Kidney epithelial cell (primary cell): ENCODE measurements around the gene C1GALT1C1. TPM values are rescaled to one million over a fixed set of nuclear protein-coding genes. Genes with fewer than 3 reads are reported as not detected.
"Not testable (repeated sequence)": the region's sequence is repeated elsewhere in the genome, so short reads cannot be mapped to it uniquely, and the experiment has no call there.

Experiments used
- DNase-seq: peaks from one replicate; pipeline ENCODE4 v3.0.0-alpha.2; 2010; ENCODE audit warnings: low read depth
- H3K27me3 ChIP-seq: 2 replicates; pipeline ENCODE4 v1.6.0; 2011; ENCODE audit warnings: low read length; ENCODE audit not compliant: control insufficient read depth, insufficient read depth
- H3K36me3 ChIP-seq: 2 replicates; pipeline ENCODE4 v1.5.1; 2011; ENCODE audit warnings: low read length; ENCODE audit not compliant: control insufficient read depth, insufficient read depth
- H3K4me3 ChIP-seq: 2 replicates; pipeline ENCODE4 v1.5.1; 2011; ENCODE audit warnings: low read depth, mild to moderate bottlenecking, control low read depth, low read length
- total RNA-seq: library from RNA; depleted of rRNA; stranded (reverse); fragments of >200 nt; gene quantifications from 2 replicates; pipeline ENCODE4 v1.2.3, GENCODE V29; 2015
- TF ChIP-seq, protein P1 (sequence below): IDR thresholded peaks from 2 replicates; pipeline ENCODE4 v1.5.1; 2011; ENCODE audit warnings: mild to moderate bottlenecking, moderate library complexity, low read length, control low read depth, inconsistent platforms; ENCODE audit not compliant: insufficient read depth, poor library complexity, severe bottlenecking

Gene C1GALT1C1
- total RNA-seq, 1 donor from 2014 or later = 24.7 TPM

DNA sequence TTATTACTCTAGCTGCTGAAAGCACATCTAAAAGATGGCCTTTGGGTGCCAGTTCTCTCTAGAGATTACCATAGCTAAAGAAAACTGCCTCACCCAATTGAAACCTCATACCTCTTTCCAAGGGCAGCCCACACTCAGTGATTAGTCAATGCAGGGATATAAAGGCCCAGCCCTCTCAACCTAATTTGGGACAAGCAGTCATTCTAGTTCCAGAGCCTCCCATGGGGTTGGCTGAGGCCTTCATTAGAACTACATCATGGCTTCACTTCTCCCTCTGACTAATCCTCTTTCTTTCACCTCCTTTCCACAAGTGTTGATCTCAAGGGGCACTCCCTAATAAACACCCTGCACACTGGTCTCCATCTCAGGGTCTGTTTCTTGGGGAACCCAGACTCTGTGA, 38.5 kb upstream of the C1GALT1C1 start:
- TF ChIP-seq, protein P1, sequence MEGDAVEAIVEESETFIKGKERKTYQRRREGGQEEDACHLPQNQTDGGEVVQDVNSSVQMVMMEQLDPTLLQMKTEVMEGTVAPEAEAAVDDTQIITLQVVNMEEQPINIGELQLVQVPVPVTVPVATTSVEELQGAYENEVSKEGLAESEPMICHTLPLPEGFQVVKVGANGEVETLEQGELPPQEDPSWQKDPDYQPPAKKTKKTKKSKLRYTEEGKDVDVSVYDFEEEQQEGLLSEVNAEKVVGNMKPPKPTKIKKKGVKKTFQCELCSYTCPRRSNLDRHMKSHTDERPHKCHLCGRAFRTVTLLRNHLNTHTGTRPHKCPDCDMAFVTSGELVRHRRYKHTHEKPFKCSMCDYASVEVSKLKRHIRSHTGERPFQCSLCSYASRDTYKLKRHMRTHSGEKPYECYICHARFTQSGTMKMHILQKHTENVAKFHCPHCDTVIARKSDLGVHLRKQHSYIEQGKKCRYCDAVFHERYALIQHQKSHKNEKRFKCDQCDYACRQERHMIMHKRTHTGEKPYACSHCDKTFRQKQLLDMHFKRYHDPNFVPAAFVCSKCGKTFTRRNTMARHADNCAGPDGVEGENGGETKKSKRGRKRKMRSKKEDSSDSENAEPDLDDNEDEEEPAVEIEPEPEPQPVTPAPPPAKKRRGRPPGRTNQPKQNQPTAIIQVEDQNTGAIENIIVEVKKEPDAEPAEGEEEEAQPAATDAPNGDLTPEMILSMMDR = no peak
- Histone ChIP-seq H3K27me3 (no peaks in the 10 kb centered on the region), H3K4me3 (no peak overlapping the region), H3K36me3 (no peaks in the 10 kb centered on the region)
- DNase-seq = no peak

DNA sequence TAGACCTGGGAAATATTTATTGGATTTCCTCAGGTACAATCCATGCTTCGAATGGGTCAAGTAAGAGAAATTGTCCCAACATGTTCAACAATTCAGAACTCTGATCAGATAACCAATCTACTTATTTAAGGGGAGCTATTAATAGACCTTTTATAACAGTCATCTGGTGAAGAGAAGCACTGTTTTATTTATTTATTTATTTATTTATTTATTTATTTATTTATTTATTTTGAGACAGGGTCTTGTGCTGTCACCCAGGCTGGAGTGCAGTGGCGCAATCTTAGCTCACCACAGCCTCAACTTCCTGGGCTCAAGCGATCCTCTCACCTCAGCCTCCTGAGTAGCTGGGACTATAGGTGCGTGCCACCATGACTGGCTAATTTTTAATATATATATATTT, 34.7 kb upstream of the C1GALT1C1 start:
- H3K36me3 ChIP-seq, H3K4me3 ChIP-seq, DNase-seq, H3K27me3 ChIP-seq: not testable (repeated sequence)

DNA sequence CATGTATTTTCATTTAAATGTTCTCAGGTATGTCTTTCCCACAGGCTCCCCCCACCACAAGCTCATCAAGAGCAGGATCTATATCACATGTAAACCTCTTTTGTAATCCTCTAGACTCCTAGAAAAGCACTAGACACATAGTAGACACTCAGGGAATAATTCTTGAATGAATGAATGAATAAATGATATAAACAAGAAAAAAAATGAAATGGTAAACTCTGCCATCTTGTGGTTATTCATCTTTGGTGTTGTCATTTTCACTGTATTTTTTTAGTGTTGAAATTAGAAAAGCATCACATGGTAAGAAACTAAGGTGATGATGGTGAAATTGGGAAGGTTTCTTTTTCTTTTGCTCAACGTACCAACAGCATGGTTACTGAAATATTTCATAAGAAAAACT, 34.2 kb upstream of the C1GALT1C1 start:
- Histone ChIP-seq H3K27me3 (no peaks in the 10 kb centered on the region), H3K4me3 (no peak overlapping the region), H3K36me3 (no peaks in the 10 kb centered on the region)
- no peak for DNase-seq
- TF ChIP-seq, protein P1 = no peak

DNA sequence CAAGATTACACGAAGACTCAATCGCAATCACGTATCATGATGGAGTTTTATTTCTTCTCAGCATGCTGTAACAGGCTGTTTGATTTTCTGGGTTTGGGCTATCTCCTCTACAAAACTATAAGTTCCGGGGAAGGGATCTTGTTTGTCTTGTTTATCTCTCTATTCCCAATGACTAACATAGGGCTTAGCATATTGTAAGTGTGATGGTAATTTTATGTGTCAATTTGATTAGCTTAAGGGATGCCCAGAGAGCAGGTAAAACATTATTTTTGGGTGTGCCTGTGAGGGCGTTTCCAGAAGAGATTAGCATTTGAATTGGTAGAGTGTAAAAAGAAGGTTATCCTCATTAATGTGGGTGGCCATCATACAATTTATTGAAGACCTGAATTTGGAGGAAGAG, 32.8 kb upstream of the C1GALT1C1 start:
- Histone ChIP-seq H3K36me3 (no peaks in the 10 kb centered on the region), H3K27me3 (no peaks in the 10 kb centered on the region), H3K4me3 (no peak overlapping the region)
- TF ChIP-seq, protein P1 = no peak
- DNase-seq = no peak

DNA sequence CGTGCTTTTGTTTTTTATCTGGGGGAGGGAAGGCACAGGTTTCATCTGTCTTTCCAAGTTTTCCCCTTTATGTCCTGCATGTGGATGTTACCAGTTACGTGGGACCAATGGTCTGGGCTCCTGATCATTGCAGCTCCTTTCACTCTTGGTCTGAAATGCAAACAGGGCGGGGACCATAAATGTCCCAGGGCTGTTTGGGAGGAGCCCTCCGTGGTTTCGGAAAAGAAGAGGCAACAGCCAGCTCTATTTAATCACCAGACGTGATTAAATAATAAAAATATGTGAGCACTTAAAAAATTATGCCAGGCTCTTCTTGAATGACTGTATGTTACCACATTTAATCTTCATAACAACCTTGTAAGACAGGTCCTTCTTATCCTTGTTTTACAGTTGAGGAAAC, 30.8 kb upstream of the C1GALT1C1 start:
- no peak for DNase-seq
- TF ChIP-seq, protein P1 = no peak
- no peak overlapping the region for H3K4me3 ChIP-seq
- H3K36me3 ChIP-seq = no peaks in the 10 kb centered on the region
- H3K27me3 ChIP-seq = no peaks in the 10 kb centered on the region

DNA sequence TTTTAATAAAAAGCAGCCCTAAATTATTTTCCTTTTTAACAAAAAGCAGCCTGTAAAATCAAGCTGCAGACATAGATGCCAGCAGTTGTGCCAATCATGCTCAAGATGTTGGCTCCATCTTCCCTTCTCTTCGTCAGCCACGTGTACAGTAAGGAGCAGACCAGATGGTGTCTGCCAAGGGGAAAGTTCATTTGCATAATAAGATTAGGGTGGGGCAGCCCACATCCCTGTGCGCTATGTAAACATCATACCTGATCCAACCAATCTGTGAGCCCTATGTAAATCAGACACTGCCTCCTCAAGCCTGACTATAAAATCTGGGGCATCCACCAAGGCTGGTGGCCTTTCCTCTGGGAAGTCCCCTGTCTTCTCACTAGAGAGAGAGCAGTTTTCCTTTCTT, 23.1 kb upstream of the C1GALT1C1 start:
- TF ChIP-seq, protein P1 = no peak
- H3K4me3 ChIP-seq = no peak overlapping the region
- no peaks in the 10 kb centered on the region for H3K36me3 ChIP-seq
- no peak for DNase-seq
- no peaks in the 10 kb centered on the region for H3K27me3 ChIP-seq

DNA sequence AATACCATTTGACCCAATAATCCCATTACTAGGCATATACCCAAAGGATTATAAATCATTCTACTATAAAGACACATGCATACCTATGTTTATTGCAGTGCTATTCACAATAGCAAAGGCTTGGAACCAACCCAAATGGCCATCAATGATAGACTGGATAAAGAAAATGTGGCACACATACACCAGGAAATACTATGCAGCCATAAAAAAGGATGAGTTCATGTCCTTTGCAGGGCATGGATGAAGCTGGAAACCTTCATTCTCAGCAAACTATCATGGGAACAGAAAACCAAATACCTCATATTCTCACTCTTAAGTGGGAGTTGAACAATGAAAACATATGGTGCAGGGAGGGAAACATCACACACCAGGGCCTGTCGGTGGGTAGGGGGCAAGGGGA, 22.4 kb upstream of the C1GALT1C1 start:
- H3K27me3 ChIP-seq, H3K4me3 ChIP-seq, H3K36me3 ChIP-seq, DNase-seq: not testable (repeated sequence)
